Measurements from ENCODE around the gene PDE7B.

GRCh38 chr6:136037242-136037875 is 185.9 kb downstream of the PDE7B start:
- TF ChIP-seq, protein P1, sequence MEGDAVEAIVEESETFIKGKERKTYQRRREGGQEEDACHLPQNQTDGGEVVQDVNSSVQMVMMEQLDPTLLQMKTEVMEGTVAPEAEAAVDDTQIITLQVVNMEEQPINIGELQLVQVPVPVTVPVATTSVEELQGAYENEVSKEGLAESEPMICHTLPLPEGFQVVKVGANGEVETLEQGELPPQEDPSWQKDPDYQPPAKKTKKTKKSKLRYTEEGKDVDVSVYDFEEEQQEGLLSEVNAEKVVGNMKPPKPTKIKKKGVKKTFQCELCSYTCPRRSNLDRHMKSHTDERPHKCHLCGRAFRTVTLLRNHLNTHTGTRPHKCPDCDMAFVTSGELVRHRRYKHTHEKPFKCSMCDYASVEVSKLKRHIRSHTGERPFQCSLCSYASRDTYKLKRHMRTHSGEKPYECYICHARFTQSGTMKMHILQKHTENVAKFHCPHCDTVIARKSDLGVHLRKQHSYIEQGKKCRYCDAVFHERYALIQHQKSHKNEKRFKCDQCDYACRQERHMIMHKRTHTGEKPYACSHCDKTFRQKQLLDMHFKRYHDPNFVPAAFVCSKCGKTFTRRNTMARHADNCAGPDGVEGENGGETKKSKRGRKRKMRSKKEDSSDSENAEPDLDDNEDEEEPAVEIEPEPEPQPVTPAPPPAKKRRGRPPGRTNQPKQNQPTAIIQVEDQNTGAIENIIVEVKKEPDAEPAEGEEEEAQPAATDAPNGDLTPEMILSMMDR (optimal IDR thresholded peaks at IDR 0.05 in 1 of 3, IDR thresholded peaks at IDR 0.05 in 1 of 3, conservative IDR thresholded peaks at IDR 0.05 in 1 of 3; ENCODE audit: extremely low read depth in 1 of 3, insufficient read depth in 2 of 3, low read length in 3 of 3): no peak
- no peak for TF ChIP-seq EZH2 (IDR thresholded peaks at IDR 0.05; ENCODE audit: low read length)
